CMK (cell line): ENCODE data around the gene CNOT11.

Source experiments
- DNase-seq: peaks from one replicate; pipeline ENCODE4 v3.0.0-alpha.2; 2010; ENCODE audit warnings: low read depth

The CNOT11 gene

GRCh38 chr2:101278925-101279324 lies 26.2 kb downstream of the CNOT11 start:
- DNase-seq, result no peak

- DNase-seq, result no peak
Measured at GRCh38 chr2:101281482-101281881, 28.8 kb downstream of the CNOT11 start.

- no peak for DNase-seq
Measured at GRCh38 chr2:101282980-101283379, 30.3 kb downstream of the CNOT11 start.

- no peak for DNase-seq
Measured at GRCh38 chr2:101286684-101287083, 34.0 kb downstream of the CNOT11 start.

- no peak for DNase-seq
Measured at GRCh38 chr2:101287303-101287702, 34.6 kb downstream of the CNOT11 start.

- DNase-seq, result no peak
Measured at GRCh38 chr2:101290711-101291110, 38.0 kb downstream of the CNOT11 start.

GRCh38 chr2:101291973-101292372 lies 39.3 kb downstream of the CNOT11 start:
- no peak for DNase-seq

GRCh38 chr2:101293544-101293943 lies 40.9 kb downstream of the CNOT11 start:
- DNase-seq, result no peak

GRCh38 chr2:101294861-101295260 lies 42.2 kb downstream of the CNOT11 start:
- DNase-seq, result no peak

GRCh38 chr2:101295895-101296294 lies 43.2 kb downstream of the CNOT11 start:
- DNase-seq, result no peak

GRCh38 chr2:101296371-101296770 lies 43.7 kb downstream of the CNOT11 start:
- DNase-seq, result no peak

GRCh38 chr2:101297383-101297782 lies 44.7 kb downstream of the CNOT11 start:
- no peak for DNase-seq

GRCh38 chr2:101299604-101300003 lies 46.9 kb downstream of the CNOT11 start:
- no peak for DNase-seq

GRCh38 chr2:101300164-101300563 lies 47.5 kb downstream of the CNOT11 start:
- DNase-seq, result no peak

- no peak for DNase-seq
Measured at GRCh38 chr2:101300836-101301235, 48.1 kb downstream of the CNOT11 start.

- no peak for DNase-seq
Measured at GRCh38 chr2:101302016-101302415, 49.3 kb downstream of the CNOT11 start.

- DNase-seq, result no peak
Measured at GRCh38 chr2:101303688-101304087, 51.0 kb downstream of the CNOT11 start.

GRCh38 chr2:101305035-101305434 lies 52.3 kb downstream of the CNOT11 start:
- DNase-seq, result no peak

- no peak for DNase-seq
Measured at GRCh38 chr2:101305492-101306078, 52.9 kb downstream of the CNOT11 start.

GRCh38 chr2:101306410-101306809 lies 53.7 kb downstream of the CNOT11 start:
- no peak for DNase-seq

- DNase-seq, result no peak
Measured at GRCh38 chr2:101307503-101307902, 54.8 kb downstream of the CNOT11 start.

- no peak for DNase-seq
Measured at GRCh38 chr2:101307950-101308431, 55.3 kb downstream of the CNOT11 start.

GRCh38 chr2:101308432-101309210 lies 55.9 kb downstream of the CNOT11 start, which contains the start of gene RNF149:
RNF149 (minus strand) TSS chr2:101308701; CDS start chr2:101308588, 113 bp downstream.
- DNase-seq, result peak; percentile 82
